HEK293T (cell line): ENCODE results near the gene YJU2.
"Not testable (repeated sequence)": the region's sequence is repeated elsewhere in the genome, so short reads cannot be mapped to it uniquely, and the experiment has no call there.

Experiments
- CTCF ChIA-PET: fragments of 350-600 bp; formaldehyde crosslinking; extraction: SDS; loops from one replicate; lab custom pipeline; 2021; ENCODE audit warnings: antibody characterized with exemption, inconsistent platforms; lab: Yijun Ruan, JAX
- POLR2A ChIA-PET: fragments of 350-600 bp; formaldehyde crosslinking; extraction: SDS; loops from one replicate; lab custom pipeline; 2020; ENCODE audit warnings: antibody characterized with exemption, inconsistent platforms; lab: Yijun Ruan, JAX
- DNase-seq: peaks from one replicate; pipeline ENCODE4 v3.0.0; 2012; ENCODE audit warnings: mixed read lengths; ENCODE audit errors: extremely low spot score
- ARNT ChIP-seq: fragments of 450-650 bp; IDR thresholded peaks from 2 replicates; pipeline ENCODE4 v1.6.1; 2017; ENCODE audit warnings: mild to moderate bottlenecking
- BHLHE40 ChIP-seq: fragments of 450-650 bp; IDR thresholded peaks from 2 replicates; pipeline ENCODE4 v1.6.1; 2016; ENCODE audit warnings: mild to moderate bottlenecking, moderate library complexity, borderline replicate concordance
- CTBP1 ChIP-seq: fragments of 450-650 bp; IDR thresholded peaks from 2 replicates; pipeline ENCODE4 v1.6.1; 2016; ENCODE audit warnings: borderline replicate concordance
- ELF4 ChIP-seq: fragments of 450-650 bp; IDR thresholded peaks from 2 replicates; pipeline ENCODE4 v1.6.1; 2017; ENCODE audit warnings: antibody characterized with exemption
- FOXA1 ChIP-seq: fragments of 450-650 bp; IDR thresholded peaks from 2 replicates; pipeline ENCODE4 v1.6.1; 2016; ENCODE audit warnings: mild to moderate bottlenecking
- FOXK2 ChIP-seq: fragments of 450-650 bp; IDR thresholded peaks from 2 replicates; pipeline ENCODE4 v1.6.1; 2016; ENCODE audit warnings: mild to moderate bottlenecking
- FOXM1 ChIP-seq: fragments of 450-650 bp; IDR thresholded peaks from 2 replicates; pipeline ENCODE4 v1.6.1; 2017; ENCODE audit warnings: mild to moderate bottlenecking, borderline replicate concordance
- HDGF ChIP-seq: fragments of 450-650 bp; IDR thresholded peaks from 2 replicates; pipeline ENCODE4 v1.6.1; 2017; ENCODE audit warnings: antibody characterized with exemption, borderline replicate concordance
- L3MBTL2 ChIP-seq: fragments of 450-650 bp; conservative IDR thresholded peaks from 2 replicates; pipeline ENCODE4 v1.6.1; 2016; ENCODE audit warnings: mild to moderate bottlenecking
- LEF1 ChIP-seq: fragments of 450-650 bp; IDR thresholded peaks from 2 replicates; pipeline ENCODE4 v1.6.1; 2017; ENCODE audit warnings: mild to moderate bottlenecking, borderline replicate concordance
- NFRKB ChIP-seq: fragments of 450-650 bp; IDR thresholded peaks from 2 replicates; pipeline ENCODE4 v1.6.1; 2016; ENCODE audit warnings: mild to moderate bottlenecking, moderate library complexity
- PKNOX1 ChIP-seq: fragments of 450-650 bp; IDR thresholded peaks from 2 replicates; pipeline ENCODE4 v1.6.1; 2016
- SP1 ChIP-seq: fragments of 450-650 bp; IDR thresholded peaks from 2 replicates; pipeline ENCODE4 v1.6.1; 2017
- SUZ12 ChIP-seq: fragments of 450-650 bp; IDR thresholded peaks from 2 replicates; pipeline ENCODE4 v1.6.1; 2016; ENCODE audit warnings: mild to moderate bottlenecking
- TARDBP ChIP-seq: fragments of 450-650 bp; IDR thresholded peaks from 2 replicates; pipeline ENCODE4 v1.6.1; 2016
- ZNF384 ChIP-seq: fragments of 450-650 bp; IDR thresholded peaks from 2 replicates; pipeline ENCODE4 v1.6.1; 2016

Gene YJU2

GRCh38 chr19:4278419-4279266 lies 31.8 kb downstream of the YJU2 start, which contains the start of gene SHD:
Gene SHD (plus strand): TSS chr19:4279266. CDS start chr19:4280064, 798 bp downstream.
- no peak for TF ChIP-seq FOXK2
- TF ChIP-seq BHLHE40, result no peak
- POLR2A ChIA-PET, result interaction anchor here (2.2 kb wide), 1 partner anchor 65 kb away, joined by 13 read pairs; the partner anchor contains the start of gene MPND
- no peak for DNase-seq
- CTCF ChIA-PET, result interaction anchor here (0.8 to 3.3 kb wide), 4 partner anchors 10 to 74 kb away, joined by 3 to 11 read pairs (median 4); no protein-coding TSS in a partner anchor

- ChIA-PET POLR2A (no interaction called here), CTCF (interaction anchor here (1.1 kb wide), 1 partner anchor 12 kb away, joined by 3 read pairs; no protein-coding TSS in a partner anchor)
- TF ChIP-seq HDGF, result no peak
- no peak for TF ChIP-seq CTBP1
- TF ChIP-seq FOXK2, result no peak
- no peak for TF ChIP-seq FOXM1
- TF ChIP-seq ARNT, result no peak
- TF ChIP-seq SUZ12, result no peak
- no peak for TF ChIP-seq L3MBTL2
- TF ChIP-seq PKNOX1, result no peak
- no peak for DNase-seq
Observed at GRCh38 chr19:4279267-4279529, 32.3 kb downstream of the YJU2 start.

DNA sequence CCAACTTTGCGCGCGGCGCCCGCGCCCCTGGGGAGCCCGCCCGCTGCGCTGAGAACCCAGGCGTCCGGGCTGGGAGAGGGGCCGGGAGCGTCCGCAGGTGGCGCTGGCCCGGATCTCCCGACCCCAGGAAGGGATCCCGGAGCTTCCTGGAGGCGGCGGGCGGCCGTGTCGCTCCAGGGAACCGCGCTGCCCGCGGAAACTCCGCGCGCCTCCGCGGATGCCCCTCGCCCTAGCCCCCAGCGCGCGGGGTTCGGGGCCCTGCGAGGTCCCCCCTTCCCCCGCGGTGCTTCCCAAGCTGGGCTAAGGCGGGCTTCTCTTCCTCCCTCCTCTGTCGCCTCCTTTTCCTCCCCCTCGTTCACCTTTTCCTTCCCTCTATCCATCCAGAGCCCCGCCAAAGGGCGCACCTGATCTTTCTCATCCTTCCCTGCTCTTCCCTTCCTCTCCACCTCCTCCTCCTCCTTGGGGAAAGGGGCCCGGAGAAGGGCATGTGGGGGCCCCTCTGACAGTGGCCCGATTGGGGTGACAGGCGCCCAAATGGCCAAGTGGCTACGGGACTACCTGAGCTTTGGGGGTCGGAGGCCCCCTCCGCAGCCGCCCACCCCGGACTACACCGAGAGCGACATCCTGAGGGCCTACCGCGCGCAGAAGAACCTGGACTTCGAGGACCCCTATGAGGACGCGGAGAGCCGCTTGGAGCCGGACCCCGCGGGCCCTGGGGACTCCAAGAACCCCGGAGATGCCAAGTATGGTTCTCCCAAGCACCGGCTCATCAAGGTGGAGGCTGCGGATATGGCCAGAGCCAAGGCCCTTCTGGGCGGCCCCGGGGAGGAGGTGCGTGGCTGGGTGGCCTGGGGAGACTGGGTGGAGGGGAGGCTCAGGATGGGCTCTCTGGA lies 32.9 kb downstream of the YJU2 start:
- TF ChIP-seq FOXM1, result no peak
- TF ChIP-seq FOXA1, result no peak
- TF ChIP-seq L3MBTL2, result no peak
- no peak for TF ChIP-seq CTBP1
- TF ChIP-seq SP1, result no peak
- TF ChIP-seq ARNT, result no peak
- TF ChIP-seq BHLHE40, result no peak
- no peak for TF ChIP-seq ZNF384
- no peak for TF ChIP-seq HDGF
- TF ChIP-seq PKNOX1, result no peak
- no peak for TF ChIP-seq NFRKB
- TF ChIP-seq TARDBP, result no peak
- TF ChIP-seq ELF4, result no peak
- no peak for TF ChIP-seq FOXK2
- no peak for TF ChIP-seq SUZ12
- no peak for TF ChIP-seq LEF1
- DNase-seq, result no peak
- ChIA-PET CTCF (interaction anchor here (1.1 kb wide), 1 partner anchor 13 kb away, joined by 3 read pairs; no protein-coding TSS in a partner anchor), POLR2A (interaction anchor here (1.4 kb wide), 1 partner anchor 63 kb away, joined by 4 read pairs; no protein-coding TSS in a partner anchor)

DNA sequence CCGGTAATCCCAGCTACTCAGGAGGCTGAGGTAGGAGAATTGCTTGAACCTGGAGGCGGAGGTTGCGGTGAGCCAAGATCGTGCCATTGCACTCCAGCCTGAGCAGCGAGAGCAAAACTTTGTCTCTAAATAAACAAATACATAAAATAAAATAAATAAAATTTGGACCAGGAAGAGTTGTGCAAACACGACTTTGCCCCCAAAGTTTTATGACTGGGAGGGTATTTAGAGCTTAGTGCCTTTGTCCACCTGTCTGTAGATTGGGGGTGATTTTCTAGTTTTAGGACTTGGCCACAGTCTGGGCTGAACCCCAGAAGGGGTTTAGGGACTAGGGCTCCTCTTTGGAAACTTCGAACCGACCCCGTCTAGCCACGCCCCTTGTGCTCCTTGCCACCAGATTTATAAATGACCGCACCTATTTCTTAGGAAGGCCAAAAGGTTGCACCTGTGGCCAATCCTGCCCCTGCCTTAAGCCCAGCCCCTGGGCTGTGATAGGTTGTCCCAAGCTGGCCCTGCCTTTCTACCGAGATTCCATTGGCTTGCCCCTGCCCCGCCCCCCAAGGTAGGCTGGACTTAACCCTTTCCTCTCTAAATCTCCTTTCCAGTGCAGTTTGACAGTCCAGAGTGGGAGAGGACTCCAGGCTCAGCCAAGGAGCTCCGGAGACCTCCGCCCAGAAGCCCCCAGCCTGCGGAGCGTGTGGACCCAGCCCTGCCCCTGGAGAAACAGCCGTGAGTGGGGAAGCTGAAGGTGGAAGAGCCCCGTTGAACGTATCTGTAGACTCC lies 37.5 kb downstream of the YJU2 start:
- POLR2A ChIA-PET, result interaction anchor here (2.2 kb wide), 1 partner anchor 59 kb away, joined by 14 read pairs; the partner anchor contains the start of gene MPND
- peak; percentile 94 for DNase-seq
- no peak for TF ChIP-seq ELF4
- peak; percentile 61; the same call in 1 of the 2 replicates for TF ChIP-seq SP1
- TF ChIP-seq ARNT, result no peak
- TF ChIP-seq TARDBP, result no peak
- TF ChIP-seq SUZ12, result no peak
- no peak for TF ChIP-seq HDGF
- CTCF ChIA-PET, result interaction anchor here (0.7 to 0.9 kb wide), 2 partner anchors 17 to 68 kb away, joined by 4 to 8 read pairs; no protein-coding TSS in a partner anchor

GRCh38 chr19:4284974-4285373 lies 38.1 kb downstream of the YJU2 start:
- DNase-seq, result no peak
- ChIA-PET POLR2A (interaction anchor here (2.2 kb wide), 1 partner anchor 58 kb away, joined by 14 read pairs; the partner anchor contains the start of gene MPND), CTCF (no interaction called here)
- TF ChIP-seq LEF1, result no peak
- no peak for TF ChIP-seq HDGF
- TF ChIP-seq CTBP1, result no peak
- TF ChIP-seq ARNT, result no peak
- no peak for TF ChIP-seq FOXK2
- no peak for TF ChIP-seq PKNOX1
- TF ChIP-seq BHLHE40, result no peak
- TF ChIP-seq ZNF384, result no peak
- no peak for TF ChIP-seq NFRKB
- TF ChIP-seq SUZ12, result no peak
- no peak for TF ChIP-seq SP1
- TF ChIP-seq TARDBP, result no peak
- no peak for TF ChIP-seq ELF4
- TF ChIP-seq L3MBTL2, result no peak
- no peak for TF ChIP-seq FOXA1
- no peak for TF ChIP-seq FOXM1

GRCh38 chr19:4286141-4286540 lies 39.3 kb downstream of the YJU2 start:
- POLR2A ChIA-PET, DNase-seq, CTCF ChIA-PET: not testable (repeated sequence)
